ENCODE measurements around the gene ADAMTS18. TPM values are rescaled to one million over a fixed set of nuclear protein-coding genes. Genes with fewer than 3 reads are reported as not detected.
"Not testable (repeated sequence)": the region's sequence is repeated elsewhere in the genome, so short reads cannot be mapped to it uniquely, and the experiment has no call there.

Gene ADAMTS18
- total and polyA plus RNA-seq, 2 donors (not counting 3 experiments of a cell fraction or from before 2014, with no cell fraction given) = 18.4 to 27.5 TPM

- dilution Hi-C loops (cut with MboI; ENCODE audit: extremely low pct_ligation_motif_present, low sequenced_read_pairs) = no loop called here
- Histone ChIP-seq H3K27me3 (ENCODE audit: control insufficient read depth in 2 of 2, insufficient read depth in 2 of 2, low read length in 2 of 2) (no peaks in the 10 kb centered on the region), H3K9me1 (replicated peaks; ENCODE audit: control insufficient read depth, extremely low read depth, insufficient read depth, low read length) (no peaks in the 10 kb centered on the region), H3K4me1 (ENCODE audit: control insufficient read depth, extremely low read depth, insufficient read depth, low read length) (no peaks in the 10 kb centered on the region), H3K36me3 (ENCODE audit: control insufficient read depth in 2 of 2, extremely low read depth in 1 of 2, insufficient read depth in 2 of 2, low read length in 2 of 2) (no peaks in the 10 kb centered on the region), H3K4me3 (replicated peaks in 1 of 3; ENCODE audit: insufficient read depth in 1 of 3, low read depth in 1 of 3, low read length in 3 of 3) (no peak overlapping the region), H3K79me2 (ENCODE audit: control insufficient read depth, insufficient read depth, low read length) (no peaks in the 10 kb centered on the region), H3K4me2 (ENCODE audit: insufficient read depth, low read length) (no peak overlapping the region), H4K20me1 (replicated peaks; ENCODE audit: control insufficient read depth, extremely low read depth, insufficient read depth, low read length) (no peaks in the 10 kb centered on the region), H3K27ac (ENCODE audit: insufficient read depth, low read depth, low read length) (no peak overlapping the region), H2AFZ (ENCODE audit: low read depth, low read length) (no peak overlapping the region), H3K9me3 (replicated peaks; ENCODE audit: control insufficient read depth, insufficient read depth, low read length) (no peaks in the 10 kb centered on the region), H3K9ac (replicated peaks; ENCODE audit: extremely low read depth, insufficient read depth, low read length) (no peak overlapping the region)
- CTCF ChIA-PET = interaction anchor here (0.6 kb wide), 1 partner anchor 11 kb away, joined by 3 read pairs; no protein-coding TSS in a partner anchor
- TF ChIP-seq MYC (IDR thresholded peaks at IDR 0.05; ENCODE audit: low read depth, low read length) = no peak
- TF ChIP-seq JUN (IDR thresholded peaks at IDR 0.05; ENCODE audit: borderline replicate concordance, insufficient read depth, insufficient read length, low read depth) = no peak
- TF ChIP-seq FOS (IDR thresholded peaks at IDR 0.05; ENCODE audit: borderline replicate concordance, insufficient read depth, low read length) = no peak
- no peak for TF ChIP-seq CTCF (IDR thresholded peaks at IDR 0.05; ENCODE audit: extremely low read depth in 1 of 2, insufficient read depth in 1 of 2, low read depth in 1 of 2, low read length in 2 of 2)
- BruUV-seq (replicated peaks) = no TSS peak
- FAIRE-seq (no peak), DNase-seq (ENCODE audit: low read depth, low spot score) (no peak)
- POLR2A ChIA-PET = no interaction called here
- intact Hi-C loops (cut with micrococcal nuclease) = no loop called here
Observed at GRCh38 chr16:77271532-77272426, 163.1 kb downstream of the ADAMTS18 start.

GRCh38 chr16:77266185-77266584, 168.6 kb downstream of the ADAMTS18 start:
- H3K9me3 ChIP-seq (replicated peaks; ENCODE audit: control insufficient read depth, insufficient read depth, low read length); POLR2A ChIA-PET; H3K27ac ChIP-seq (ENCODE audit: insufficient read depth, low read depth, low read length); H3K9ac ChIP-seq (replicated peaks; ENCODE audit: extremely low read depth, insufficient read depth, low read length); H3K36me3 ChIP-seq (ENCODE audit: control insufficient read depth in 2 of 2, extremely low read depth in 1 of 2, insufficient read depth in 2 of 2, low read length in 2 of 2); H4K20me1 ChIP-seq (replicated peaks; ENCODE audit: control insufficient read depth, extremely low read depth, insufficient read depth, low read length); H3K9me1 ChIP-seq (replicated peaks; ENCODE audit: control insufficient read depth, extremely low read depth, insufficient read depth, low read length); BruUV-seq (replicated peaks); H3K79me2 ChIP-seq (ENCODE audit: control insufficient read depth, insufficient read depth, low read length); intact Hi-C loops (cut with micrococcal nuclease); H3K4me2 ChIP-seq (ENCODE audit: insufficient read depth, low read length); FAIRE-seq; dilution Hi-C loops (cut with MboI; ENCODE audit: extremely low pct_ligation_motif_present, low sequenced_read_pairs); DNase-seq (ENCODE audit: low read depth, low spot score); H3K27me3 ChIP-seq (ENCODE audit: control insufficient read depth in 2 of 2, insufficient read depth in 2 of 2, low read length in 2 of 2); H3K4me1 ChIP-seq (ENCODE audit: control insufficient read depth, extremely low read depth, insufficient read depth, low read length); H2AFZ ChIP-seq (ENCODE audit: low read depth, low read length); H3K4me3 ChIP-seq (replicated peaks in 1 of 3; ENCODE audit: insufficient read depth in 1 of 3, low read depth in 1 of 3, low read length in 3 of 3): not testable (repeated sequence)
- CTCF ChIA-PET = interaction anchor here (1.0 kb wide), 1 partner anchor 30 kb away, joined by 3 read pairs; no protein-coding TSS in a partner anchor
